Kidney (tissue), 14 donors: ENCODE data around the gene PDE9A. TPM values are rescaled to one million over a fixed set of nuclear protein-coding genes. Genes with fewer than 3 reads are reported as not detected.

Source experiments
- DNase-seq, 5 donors: peaks; one replicate each; pipeline ENCODE4 v3.0.0-alpha.2; 2013 to 2020
- FAIRE-seq: peaks from 2 replicates; lab custom pipeline; 2012; peaks lifted over from hg19 to GRCh38; lab: Jason Lieb, UNC
- H3K27ac ChIP-seq, 2 donors: one replicate each; pipeline ENCODE4 v1.7.0; 2013; ENCODE audit warnings: low read depth in 2 of 2, low read length in 2 of 2, inconsistent platforms in 1 of 2
- H3K27me3 ChIP-seq: one replicate; pipeline ENCODE4 v1.7.1; 2013; ENCODE audit warnings: low read length, inconsistent platforms; ENCODE audit not compliant: control insufficient read depth, insufficient read depth
- H3K36me3 ChIP-seq, 3 donors: one replicate each; pipeline versions ENCODE4 v1.7.0 to v1.7.1; 2013; ENCODE audit warnings: low read length in 3 of 3, control low read depth in 1 of 3, inconsistent platforms in 1 of 3; ENCODE audit not compliant: insufficient read depth in 3 of 3, control insufficient read depth in 2 of 3
- H3K4me1 ChIP-seq, 3 donors: one replicate each; pipeline versions ENCODE4 v1.7.0 to v1.7.1; 2013; ENCODE audit warnings: low read length in 3 of 3, inconsistent platforms in 1 of 3, low read depth in 1 of 3; ENCODE audit not compliant: control insufficient read depth in 2 of 3, insufficient read depth in 2 of 3
- H3K4me3 ChIP-seq, 3 donors: one replicate each; pipeline versions ENCODE4 v1.7.0 to v1.8.1; 2013; ENCODE audit warnings: low read length in 3 of 3, control low read depth in 1 of 3, inconsistent platforms in 1 of 3
- H3K9ac ChIP-seq, 3 donors: one replicate each; pipeline versions ENCODE4 v1.7.0 to v1.7.1; 2013; ENCODE audit warnings: low read length in 3 of 3, control low read depth in 1 of 3, inconsistent platforms in 1 of 3
- H3K9me3 ChIP-seq, 3 donors: one replicate each; pipeline versions ENCODE4 v1.7.0 to v1.7.1; 2013; ENCODE audit warnings: low read length in 3 of 3, control low read depth in 1 of 3, inconsistent platforms in 1 of 3; ENCODE audit not compliant: control insufficient read depth in 2 of 3, insufficient read depth in 1 of 3
- CTCF ChIP-seq: IDR thresholded peaks from 3 replicates; pipeline ENCODE4 v1.5.1; 2012; ENCODE audit warnings: mild to moderate bottlenecking, moderate library complexity, borderline replicate concordance; ENCODE audit not compliant: insufficient read depth; ENCODE audit errors: extremely low read depth
- intact Hi-C: fragments of 100-400 bp; cut with DNase I; formaldehyde crosslinking; loops from one replicate; pipeline ENCODE4 v1.11.1; 2022
- polyA plus RNA-seq: library from polyadenylated mRNA; stranded (reverse); fragments of 350-450 nt; fragmentation: Illumina TruSeq; extraction: RNeasy Lipid Tissue Mini Kit (QIAGEN cat#74804); gene quantifications from one replicate; pipeline ENCODE4 v1.2.3, GENCODE V29; 2014; ENCODE audit warnings: low read depth, low replicate concordance; ENCODE audit not compliant: insufficient read depth
- total RNA-seq: library from RNA; stranded (reverse); fragmentation: NEBNext Ultra II Directional; extraction: Animal tissue kit (Norgen Biotek cat#: 25700); gene quantifications from one replicate; pipeline ENCODE4 v1.2.1, GENCODE V29; 2021
- donor health status: control.
- donor health status: control.
- donor health status: control.
- donor health status: control.
- donor health status: control.
- donor health status: DM: yes; HTN: yes; CAD: no.
- donor health status: Normal renal cell carcinoma (clear cell type).

PDE9A gene
- total and polyA plus RNA-seq, 2 donors from 2014 or later, result 30.1 to 39.0 TPM

DNA sequence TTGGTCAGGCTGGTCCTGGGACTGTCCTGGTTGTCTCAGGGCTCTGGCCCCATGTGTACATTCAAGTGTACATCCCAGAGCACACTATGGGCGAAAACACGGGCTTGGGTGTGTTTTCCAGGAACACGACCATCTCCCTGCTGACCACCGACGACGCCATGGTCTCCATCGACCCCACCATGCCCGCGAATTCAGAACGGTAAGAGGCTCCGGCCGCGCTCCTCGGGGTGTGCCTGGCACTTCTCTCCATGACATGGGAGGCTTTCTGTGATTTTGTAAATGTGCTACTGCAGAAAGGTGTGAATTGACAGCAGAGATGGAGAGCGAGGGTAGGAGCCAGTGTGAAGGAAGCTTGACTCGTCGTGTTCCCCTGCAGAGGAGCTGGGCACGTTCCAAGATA is 34.4 kb downstream of the PDE9A start:
- peaks cover 0 to 2% (median 0%) of the 10 kb centered on the region in 3 donors for H3K4me1 ChIP-seq
- peaks cover 0 to 16% (median 10%) of the 10 kb centered on the region in 3 donors for H3K36me3 ChIP-seq
- FAIRE-seq, result no peak
- TF ChIP-seq CTCF, result no peak
- no peaks in the 10 kb centered on the region for H3K27me3 ChIP-seq
- no peaks in the 10 kb centered on the region for H3K9me3 ChIP-seq
- H3K4me3 ChIP-seq, result no peak overlapping the region
- no peak for DNase-seq
- no peak overlapping the region for H3K9ac ChIP-seq
- intact Hi-C loops, result no loop called here
- H3K27ac ChIP-seq, result no peak overlapping the region

DNA sequence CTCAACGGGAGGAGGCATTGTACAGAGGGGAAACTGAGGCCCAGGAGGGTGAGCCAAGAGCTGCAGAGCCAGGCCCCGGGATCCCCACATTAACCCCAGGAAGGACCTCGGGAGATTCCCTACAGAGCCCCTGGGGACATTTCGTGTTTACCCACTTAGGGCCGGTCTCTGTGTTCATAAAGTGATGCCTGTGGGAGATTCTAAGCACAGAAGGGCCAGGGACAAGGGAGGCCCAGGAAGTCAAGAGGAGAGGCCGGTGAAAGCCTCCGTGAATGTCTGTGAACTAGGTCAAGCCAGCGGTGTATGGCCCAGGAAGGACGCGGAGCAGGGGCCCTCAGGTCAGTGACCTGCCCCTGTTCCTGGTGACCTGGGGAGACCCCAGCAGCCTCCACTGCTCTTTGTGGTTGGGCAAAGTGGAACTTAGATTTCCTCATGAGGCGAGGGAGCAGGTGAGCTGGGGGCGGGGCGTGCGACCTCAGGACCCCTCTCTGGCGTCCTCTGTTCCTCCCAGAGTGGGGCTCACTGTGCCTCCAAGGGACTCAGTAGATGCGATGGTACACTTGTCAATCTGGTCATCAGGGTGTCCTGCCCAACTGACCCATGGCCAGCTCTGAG is 34.9 kb downstream of the PDE9A start:
- intact Hi-C loops, result no loop called here
- Histone ChIP-seq H3K27ac (no peak overlapping the region), H3K36me3 (peaks cover 0 to 16% (median 10%) of the 10 kb centered on the region in 3 donors), H3K4me1 (peaks cover 0 to 2% (median 0%) of the 10 kb centered on the region in 3 donors), H3K9me3 (no peaks in the 10 kb centered on the region), H3K9ac (no peak overlapping the region), H3K27me3 (no peaks in the 10 kb centered on the region), H3K4me3 (no peak overlapping the region)
- FAIRE-seq (no peak), DNase-seq (no peak)
- no peak for TF ChIP-seq CTCF

- FAIRE-seq (no peak), DNase-seq (peak in 1 of 5 donors; percentile 47)
- Histone ChIP-seq H3K4me3 (no peak overlapping the region), H3K9me3 (no peaks in the 10 kb centered on the region), H3K9ac (no peak overlapping the region), H3K27me3 (no peaks in the 10 kb centered on the region), H3K4me1 (peaks cover 0 to 2% (median 0%) of the 10 kb centered on the region in 3 donors), H3K36me3 (peaks cover 0 to 16% (median 10%) of the 10 kb centered on the region in 3 donors), H3K27ac (no peak overlapping the region)
- no peak for TF ChIP-seq CTCF
- intact Hi-C loops, result no loop called here
These were observed 35.5 kb downstream of the PDE9A start for GRCh38 chr21:42688841-42689371.
